ENCODE measurements around the gene ANKRD29. TPM values are rescaled to one million over a fixed set of nuclear protein-coding genes. Genes with fewer than 3 reads are reported as not detected.

ANKRD29 gene
- total and polyA plus RNA-seq, 7 donors = 2.5 to 31.0 (median 4.2) TPM

DNA sequence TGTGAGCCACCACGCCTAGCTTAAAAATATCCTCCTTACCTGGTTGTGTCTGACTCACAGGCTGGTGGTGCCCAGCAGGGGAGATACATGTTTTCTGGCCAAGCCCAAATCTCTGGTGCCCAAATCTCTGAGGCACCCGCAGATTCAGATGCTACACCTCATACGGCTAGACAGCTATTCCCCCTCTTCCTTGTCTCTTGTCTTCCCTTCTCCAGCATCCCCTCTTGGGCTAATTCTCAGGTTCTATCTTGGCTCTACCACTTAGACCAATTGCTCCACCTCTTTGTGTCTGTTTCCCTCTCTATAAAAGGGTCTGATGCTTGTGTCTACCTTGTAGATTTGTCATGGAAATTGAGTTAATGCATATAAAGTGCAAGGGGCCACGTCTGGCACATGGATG lies 39.9 kb upstream of the ANKRD29 start:
- Histone ChIP-seq H3K27me3 (no peaks in the 10 kb centered on the region), H3K36me3 (no peaks in the 10 kb centered on the region), H3K4me1 (no peaks in the 10 kb centered on the region), H3K27ac (no peak overlapping the region), H3K4me3 (no peak overlapping the region), H3K9me3 (peaks cover 0 to 6% (median 0%) of the 10 kb centered on the region in 4 donors)
- 85 to 89% methylated on average over 4 of the region's 4 CpGs for WGBS, 2 donors
- intact Hi-C loops (cut with DNase I) = loop anchor here (5.0 kb wide), 1 partner anchor 80 kb away; no protein-coding TSS in a partner anchor
- TF ChIP-seq, protein P1, sequence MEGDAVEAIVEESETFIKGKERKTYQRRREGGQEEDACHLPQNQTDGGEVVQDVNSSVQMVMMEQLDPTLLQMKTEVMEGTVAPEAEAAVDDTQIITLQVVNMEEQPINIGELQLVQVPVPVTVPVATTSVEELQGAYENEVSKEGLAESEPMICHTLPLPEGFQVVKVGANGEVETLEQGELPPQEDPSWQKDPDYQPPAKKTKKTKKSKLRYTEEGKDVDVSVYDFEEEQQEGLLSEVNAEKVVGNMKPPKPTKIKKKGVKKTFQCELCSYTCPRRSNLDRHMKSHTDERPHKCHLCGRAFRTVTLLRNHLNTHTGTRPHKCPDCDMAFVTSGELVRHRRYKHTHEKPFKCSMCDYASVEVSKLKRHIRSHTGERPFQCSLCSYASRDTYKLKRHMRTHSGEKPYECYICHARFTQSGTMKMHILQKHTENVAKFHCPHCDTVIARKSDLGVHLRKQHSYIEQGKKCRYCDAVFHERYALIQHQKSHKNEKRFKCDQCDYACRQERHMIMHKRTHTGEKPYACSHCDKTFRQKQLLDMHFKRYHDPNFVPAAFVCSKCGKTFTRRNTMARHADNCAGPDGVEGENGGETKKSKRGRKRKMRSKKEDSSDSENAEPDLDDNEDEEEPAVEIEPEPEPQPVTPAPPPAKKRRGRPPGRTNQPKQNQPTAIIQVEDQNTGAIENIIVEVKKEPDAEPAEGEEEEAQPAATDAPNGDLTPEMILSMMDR (IDR thresholded peaks at IDR 0.05) = no peak
- TF ChIP-seq POLR2A (IDR thresholded peaks at IDR 0.05) = no peak
- no peak for TF ChIP-seq EP300 (IDR thresholded peaks at IDR 0.05)
- TF ChIP-seq POLR2AphosphoS5 (IDR thresholded peaks at IDR 0.05) = no peak
- DNase-seq = no peak

DNA sequence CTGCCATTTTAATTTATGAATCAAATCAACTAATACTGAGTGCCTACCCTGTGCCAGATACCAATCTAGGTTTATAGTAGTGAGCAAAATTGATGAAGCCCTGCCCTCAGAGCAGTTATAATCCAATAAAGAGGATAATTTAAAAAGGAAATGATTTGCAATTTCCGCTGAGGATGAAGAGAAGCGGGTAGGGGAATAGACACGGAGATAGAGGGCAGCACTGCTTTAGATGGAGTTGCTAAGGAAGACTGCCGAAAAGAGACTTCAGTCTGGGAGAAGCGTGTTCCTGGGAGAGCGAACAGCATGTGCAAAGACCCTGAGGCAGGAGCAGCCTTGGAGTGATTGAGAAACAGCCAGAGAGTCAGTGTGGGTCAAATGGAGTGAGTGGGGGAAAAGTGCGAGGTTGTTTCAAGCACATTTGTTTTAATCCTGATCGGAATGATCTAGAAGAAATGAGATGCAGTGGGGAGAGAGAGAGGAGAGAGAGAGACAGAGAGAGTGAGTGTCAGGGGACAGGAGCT lies 38.9 kb upstream of the ANKRD29 start:
- Histone ChIP-seq H3K27me3 (no peaks in the 10 kb centered on the region), H3K4me1 (no peaks in the 10 kb centered on the region), H3K36me3 (no peaks in the 10 kb centered on the region), H3K4me3 (no peak overlapping the region), H3K27ac (no peak overlapping the region), H3K9me3 (no peaks in the 10 kb centered on the region)
- 92 to 95% methylated on average over 8 of the region's 8 CpGs for WGBS, 2 donors
- intact Hi-C loops (cut with DNase I) = loop anchor here (5.0 kb wide), 1 partner anchor 79 kb away; no protein-coding TSS in a partner anchor
- no peak for DNase-seq
- TF ChIP-seq, protein P1 (IDR thresholded peaks at IDR 0.05) = no peak
- TF ChIP-seq POLR2A (IDR thresholded peaks at IDR 0.05) (no peak), EP300 (IDR thresholded peaks at IDR 0.05) (no peak), POLR2AphosphoS5 (IDR thresholded peaks at IDR 0.05) (no peak)

DNA sequence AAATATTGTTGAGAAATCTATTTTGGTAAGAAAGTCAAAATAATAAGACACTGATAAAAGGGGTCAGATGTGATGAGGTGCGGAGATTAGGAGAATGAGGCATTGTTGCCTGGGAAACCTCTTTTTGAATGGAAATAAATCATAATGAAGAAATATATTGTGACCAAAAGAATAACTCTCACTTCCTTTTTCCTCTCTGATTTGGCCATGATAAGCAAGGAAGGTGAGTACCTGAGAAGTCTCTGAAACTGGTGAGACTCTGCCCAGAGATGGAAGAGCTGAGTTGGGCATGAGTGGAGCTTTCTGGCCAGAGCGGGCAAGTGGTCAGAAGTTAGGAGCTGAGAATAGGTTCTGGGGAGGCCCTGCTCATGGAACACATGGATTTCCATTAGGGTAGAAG lies 38.3 kb upstream of the ANKRD29 start:
- TF ChIP-seq EP300 (IDR thresholded peaks at IDR 0.05) = no peak
- TF ChIP-seq, protein P1 (IDR thresholded peaks at IDR 0.05) = no peak
- TF ChIP-seq POLR2AphosphoS5 (IDR thresholded peaks at IDR 0.05) = no peak
- no peak for TF ChIP-seq POLR2A (IDR thresholded peaks at IDR 0.05)
- no peaks in the 10 kb centered on the region for H3K4me1 ChIP-seq
- no peak overlapping the region for H3K27ac ChIP-seq
- H3K9me3 ChIP-seq = no peaks in the 10 kb centered on the region
- DNase-seq = no peak
- intact Hi-C loops (cut with DNase I) = loop anchor here (5.0 kb wide), 1 partner anchor 79 kb away; no protein-coding TSS in a partner anchor
- no peaks in the 10 kb centered on the region for H3K27me3 ChIP-seq
- 49 to 69% methylated on average over 2 of the region's 2 CpGs for WGBS, 2 donors
- H3K4me3 ChIP-seq = no peak overlapping the region
- H3K36me3 ChIP-seq = no peaks in the 10 kb centered on the region

DNA sequence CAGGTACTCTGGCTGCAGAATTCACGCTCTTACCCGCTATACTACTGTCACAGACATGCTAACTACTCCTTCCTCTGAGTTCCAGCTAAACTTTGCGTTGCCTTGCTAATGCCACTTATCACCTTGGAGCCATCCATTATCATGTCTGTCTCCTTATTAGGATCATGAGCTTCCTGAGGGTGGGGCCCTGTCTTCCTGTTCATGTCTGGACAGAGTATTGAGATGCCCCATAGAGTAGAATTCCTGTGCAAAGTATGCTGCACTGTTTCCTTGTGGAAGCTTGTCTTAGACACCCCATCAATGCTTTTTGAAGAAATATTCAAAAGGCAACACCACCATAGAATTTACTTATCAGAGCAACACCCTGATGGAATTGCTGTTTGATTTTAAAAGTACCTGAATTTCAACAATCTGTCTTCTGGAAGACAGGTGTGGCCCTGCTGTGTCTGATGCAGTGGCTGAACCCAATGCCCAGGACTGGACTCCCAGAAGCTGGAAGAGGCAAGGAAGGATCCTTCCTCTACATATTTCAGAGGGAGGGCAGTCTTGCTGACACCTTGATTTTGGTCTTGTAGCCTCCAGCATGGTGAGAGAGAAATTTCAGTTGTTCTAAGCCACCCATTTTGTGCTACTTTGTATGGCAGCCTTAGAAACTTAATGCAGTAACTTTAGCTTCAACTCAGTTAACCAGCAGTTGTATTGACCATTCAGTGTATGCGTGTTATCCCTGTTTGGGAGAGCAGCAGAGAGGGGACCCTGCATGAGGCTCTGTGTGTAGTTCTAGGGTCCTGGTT lies 32.1 kb upstream of the ANKRD29 start:
- DNase-seq = no peak
- peaks cover 0 to 5% (median 4%) of the 10 kb centered on the region in 4 donors for H3K4me1 ChIP-seq
- no peak overlapping the region for H3K4me3 ChIP-seq
- no peaks in the 10 kb centered on the region for H3K9me3 ChIP-seq
- WGBS, 2 donors = 93 to 94% methylated on average over 4 of the region's 4 CpGs
- TF ChIP-seq POLR2A (IDR thresholded peaks at IDR 0.05) = no peak
- TF ChIP-seq EP300 (IDR thresholded peaks at IDR 0.05) = no peak
- TF ChIP-seq, protein P1 (IDR thresholded peaks at IDR 0.05) = no peak
- no peak for TF ChIP-seq POLR2AphosphoS5 (IDR thresholded peaks at IDR 0.05)
- H3K27me3 ChIP-seq = peaks cover 0 to 8% (median 0%) of the 10 kb centered on the region in 3 donors
- intact Hi-C loops (cut with DNase I) = loop anchor here (5.0 kb wide), 1 partner anchor 47 kb away; no protein-coding TSS in a partner anchor
- no peaks in the 10 kb centered on the region for H3K36me3 ChIP-seq
- H3K27ac ChIP-seq = no peak overlapping the region

Data from sigmoid colon (tissue), 7 donors.